ENCODE data around the gene GALNT15. TPM values are rescaled to one million over a fixed set of nuclear protein-coding genes. Genes with fewer than 3 reads are reported as not detected.

The GALNT15 gene
- polyA plus RNA-seq, 2 donors, result 2.8 to 7.9 TPM

DNA sequence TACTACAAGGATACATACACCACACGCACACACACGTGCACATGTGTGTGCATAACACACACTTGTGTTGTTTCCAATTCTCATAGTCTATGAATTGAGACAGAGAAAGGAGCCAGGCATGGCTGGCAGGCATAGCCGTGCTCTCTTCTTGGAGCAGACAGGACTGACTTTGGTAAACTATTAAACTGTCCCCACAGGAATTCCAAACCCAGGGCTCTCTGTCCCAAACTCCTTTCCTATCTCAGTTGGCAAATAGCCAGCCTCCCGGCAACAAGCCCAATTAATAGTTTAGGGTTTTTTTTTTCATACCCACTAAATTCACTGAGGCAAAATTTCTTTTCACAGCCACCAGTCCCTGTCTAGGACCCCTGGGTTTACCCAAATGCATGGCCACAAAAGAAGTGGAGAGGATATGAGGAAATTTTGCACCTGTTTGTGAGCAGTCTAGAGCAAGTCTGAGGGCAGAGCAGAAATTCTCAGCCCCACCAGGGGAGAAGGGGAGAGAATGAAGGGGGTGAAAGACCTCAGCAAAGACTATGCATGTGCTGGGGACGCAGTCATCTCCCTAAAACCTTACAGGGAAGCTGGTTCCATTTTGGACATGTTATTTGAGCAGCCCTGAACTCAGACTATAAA, 17.8 kb downstream of the GALNT15 start:
- Histone ChIP-seq H3K4me3 (ENCODE audit: low read depth in 1 of 2, low read length in 2 of 2) (no peak overlapping the region), H3K27me3 (ENCODE audit: control insufficient read depth in 1 of 2, insufficient read depth in 2 of 2, low read length in 2 of 2) (no peaks in the 10 kb centered on the region), H3K4me1 (ENCODE audit: control insufficient read depth in 2 of 2, insufficient read depth in 2 of 2, low read length in 1 of 2) (no peaks in the 10 kb centered on the region), H3K27ac (ENCODE audit: low read depth in 2 of 2, low read length in 1 of 2) (no peak overlapping the region), H3K36me3 (ENCODE audit: control insufficient read depth in 2 of 2, insufficient read depth in 2 of 2, low read length in 1 of 2) (no peaks in the 10 kb centered on the region), H3K9me3 (ENCODE audit: control insufficient read depth in 2 of 2, insufficient read depth in 1 of 2, low read depth in 1 of 2, low read length in 1 of 2) (no peaks in the 10 kb centered on the region)
- 70 to 72% methylated on average over 5 of the region's 5 CpGs for WGBS, 2 donors

DNA sequence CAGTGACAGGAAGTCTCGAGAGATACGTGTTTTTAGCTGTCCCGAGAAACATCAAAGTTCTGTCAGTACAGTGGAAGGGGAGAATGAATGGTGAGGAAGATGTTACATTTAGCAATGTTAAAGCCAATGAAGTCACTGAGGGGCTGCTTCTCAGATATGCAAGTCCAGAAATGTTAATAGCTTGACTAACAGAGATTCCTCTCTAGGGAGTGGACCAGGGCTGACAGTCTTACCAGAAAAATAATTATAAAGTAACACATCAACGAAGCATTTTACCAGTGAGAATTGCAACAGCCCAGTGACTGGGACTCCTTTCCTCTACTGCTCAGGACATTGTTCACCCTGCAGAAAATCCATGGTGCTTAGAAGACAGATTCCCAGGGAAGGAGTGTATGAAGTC, 23.9 kb downstream of the GALNT15 start:
- Histone ChIP-seq H3K4me1 (ENCODE audit: control insufficient read depth in 2 of 2, insufficient read depth in 2 of 2, low read length in 1 of 2) (no peaks in the 10 kb centered on the region), H3K27ac (ENCODE audit: low read depth in 2 of 2, low read length in 1 of 2) (no peak overlapping the region), H3K36me3 (ENCODE audit: control insufficient read depth in 2 of 2, insufficient read depth in 2 of 2, low read length in 1 of 2) (peaks cover 0 to 2% of the 10 kb centered on the region in 2 donors), H3K4me3 (ENCODE audit: low read depth in 1 of 2, low read length in 2 of 2) (no peak overlapping the region), H3K27me3 (ENCODE audit: control insufficient read depth in 1 of 2, insufficient read depth in 2 of 2, low read length in 2 of 2) (no peaks in the 10 kb centered on the region), H3K9me3 (ENCODE audit: control insufficient read depth in 2 of 2, insufficient read depth in 1 of 2, low read depth in 1 of 2, low read length in 1 of 2) (no peaks in the 10 kb centered on the region)
- 81 to 85% methylated on average over 4 of the region's 4 CpGs for WGBS, 2 donors

DNA sequence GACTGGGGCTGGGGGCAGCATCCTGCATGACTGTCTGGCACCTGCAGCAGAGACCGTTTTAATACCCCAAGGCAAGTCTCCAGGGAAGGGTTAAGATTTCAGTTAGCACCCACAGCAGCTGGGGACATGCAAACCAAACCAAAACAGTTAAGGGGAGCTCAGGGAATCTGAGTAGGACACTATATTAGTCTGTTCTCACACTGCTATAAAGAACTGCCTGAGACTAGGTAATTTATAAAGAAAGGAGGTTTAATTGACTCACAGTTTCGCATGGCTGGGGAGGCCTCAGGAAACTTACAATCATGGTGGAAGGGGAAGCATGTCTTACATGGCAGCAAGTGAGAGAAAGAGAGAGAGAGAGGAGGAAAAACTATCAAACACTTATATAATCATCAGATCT, 25.3 kb downstream of the GALNT15 start:
- Histone ChIP-seq H3K4me3 (ENCODE audit: low read depth in 1 of 2, low read length in 2 of 2) (no peak overlapping the region), H3K27me3 (ENCODE audit: control insufficient read depth in 1 of 2, insufficient read depth in 2 of 2, low read length in 2 of 2) (no peaks in the 10 kb centered on the region), H3K4me1 (ENCODE audit: control insufficient read depth in 2 of 2, insufficient read depth in 2 of 2, low read length in 1 of 2) (no peaks in the 10 kb centered on the region), H3K9me3 (ENCODE audit: control insufficient read depth in 2 of 2, insufficient read depth in 1 of 2, low read depth in 1 of 2, low read length in 1 of 2) (no peaks in the 10 kb centered on the region), H3K27ac (ENCODE audit: low read depth in 2 of 2, low read length in 1 of 2) (no peak overlapping the region), H3K36me3 (ENCODE audit: control insufficient read depth in 2 of 2, insufficient read depth in 2 of 2, low read length in 1 of 2) (peaks cover 0 to 2% of the 10 kb centered on the region in 2 donors)
- WGBS, 2 donors, result 74 to 82% methylated on average over 2 of the region's 2 CpGs

DNA sequence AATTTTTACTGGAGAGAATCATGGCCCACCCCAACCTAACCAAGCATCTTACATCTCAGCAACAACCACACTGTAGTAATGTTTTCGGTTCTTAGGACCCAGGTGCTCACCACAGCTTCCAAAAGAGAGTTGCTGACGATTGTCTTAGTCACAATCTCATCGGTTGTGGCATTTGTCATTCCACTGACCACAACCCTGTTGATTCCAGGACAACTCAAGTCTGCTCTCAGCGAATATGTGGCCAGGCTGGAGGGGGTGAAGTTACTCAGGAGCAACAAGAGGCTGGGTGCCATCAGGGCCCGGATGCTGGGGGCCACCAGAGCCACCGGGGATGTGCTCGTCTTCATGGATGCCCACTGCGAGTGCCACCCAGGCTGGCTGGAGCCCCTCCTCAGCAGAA, 25.9 kb downstream of the GALNT15 start:
- H3K27me3 ChIP-seq (ENCODE audit: control insufficient read depth in 1 of 2, insufficient read depth in 2 of 2, low read length in 2 of 2), result no peaks in the 10 kb centered on the region
- no peaks in the 10 kb centered on the region for H3K4me1 ChIP-seq (ENCODE audit: control insufficient read depth in 2 of 2, insufficient read depth in 2 of 2, low read length in 1 of 2)
- H3K27ac ChIP-seq (ENCODE audit: low read depth in 2 of 2, low read length in 1 of 2), result no peak overlapping the region
- WGBS, 2 donors, result 86 to 88% methylated on average over 8 of the region's 8 CpGs
- peaks cover 0 to 2% of the 10 kb centered on the region in 2 donors for H3K36me3 ChIP-seq (ENCODE audit: control insufficient read depth in 2 of 2, insufficient read depth in 2 of 2, low read length in 1 of 2)
- no peak overlapping the region for H3K4me3 ChIP-seq (ENCODE audit: low read depth in 1 of 2, low read length in 2 of 2)
- no peaks in the 10 kb centered on the region for H3K9me3 ChIP-seq (ENCODE audit: control insufficient read depth in 2 of 2, insufficient read depth in 1 of 2, low read depth in 1 of 2, low read length in 1 of 2)

DNA sequence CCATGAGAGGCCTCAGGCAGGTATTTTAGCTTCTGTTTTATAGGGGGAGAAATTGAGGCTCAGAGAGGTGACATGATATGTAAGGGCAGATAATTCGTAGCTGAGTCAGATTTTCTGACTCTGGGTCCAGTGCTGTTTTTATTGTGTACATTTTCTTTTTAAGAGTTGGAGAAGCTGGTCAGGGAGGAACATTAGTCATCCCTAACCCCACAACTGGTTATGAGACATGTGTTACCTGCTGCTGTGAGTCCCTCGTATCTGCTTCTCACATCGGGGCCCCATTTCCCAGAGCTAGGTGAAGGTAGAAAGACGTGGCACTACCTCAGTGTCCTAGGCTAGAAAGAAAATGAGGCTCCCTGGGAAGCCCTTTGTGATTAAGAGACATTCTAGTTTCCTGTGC, 28.6 kb downstream of the GALNT15 start:
- Histone ChIP-seq H3K9me3 (ENCODE audit: control insufficient read depth in 2 of 2, insufficient read depth in 1 of 2, low read depth in 1 of 2, low read length in 1 of 2) (no peaks in the 10 kb centered on the region), H3K4me1 (ENCODE audit: control insufficient read depth in 2 of 2, insufficient read depth in 2 of 2, low read length in 1 of 2) (no peaks in the 10 kb centered on the region), H3K36me3 (ENCODE audit: control insufficient read depth in 2 of 2, insufficient read depth in 2 of 2, low read length in 1 of 2) (peaks cover 0 to 2% of the 10 kb centered on the region in 2 donors), H3K27ac (ENCODE audit: low read depth in 2 of 2, low read length in 1 of 2) (no peak overlapping the region), H3K4me3 (ENCODE audit: low read depth in 1 of 2, low read length in 2 of 2) (no peak overlapping the region), H3K27me3 (ENCODE audit: control insufficient read depth in 1 of 2, insufficient read depth in 2 of 2, low read length in 2 of 2) (peaks cover 0 to 2% of the 10 kb centered on the region in 2 donors)
- WGBS, 2 donors, result 66 to 84% methylated on average over 4 of the region's 4 CpGs

GRCh38 chr3:16203671-16204629, 29.5 kb downstream of the GALNT15 start:
- H3K27me3 ChIP-seq (ENCODE audit: control insufficient read depth in 1 of 2, insufficient read depth in 2 of 2, low read length in 2 of 2), result peaks cover 0 to 2% of the 10 kb centered on the region in 2 donors
- 82 to 83% methylated on average over 6 of the region's 6 CpGs for WGBS, 2 donors
- H3K36me3 ChIP-seq (ENCODE audit: control insufficient read depth in 2 of 2, insufficient read depth in 2 of 2, low read length in 1 of 2), result peaks cover 0 to 2% of the 10 kb centered on the region in 2 donors
- no peak overlapping the region for H3K4me3 ChIP-seq (ENCODE audit: low read depth in 1 of 2, low read length in 2 of 2)
- no peak overlapping the region for H3K27ac ChIP-seq (ENCODE audit: low read depth in 2 of 2, low read length in 1 of 2)
- no peaks in the 10 kb centered on the region for H3K9me3 ChIP-seq (ENCODE audit: control insufficient read depth in 2 of 2, insufficient read depth in 1 of 2, low read depth in 1 of 2, low read length in 1 of 2)
- no peaks in the 10 kb centered on the region for H3K4me1 ChIP-seq (ENCODE audit: control insufficient read depth in 2 of 2, insufficient read depth in 2 of 2, low read length in 1 of 2)

DNA sequence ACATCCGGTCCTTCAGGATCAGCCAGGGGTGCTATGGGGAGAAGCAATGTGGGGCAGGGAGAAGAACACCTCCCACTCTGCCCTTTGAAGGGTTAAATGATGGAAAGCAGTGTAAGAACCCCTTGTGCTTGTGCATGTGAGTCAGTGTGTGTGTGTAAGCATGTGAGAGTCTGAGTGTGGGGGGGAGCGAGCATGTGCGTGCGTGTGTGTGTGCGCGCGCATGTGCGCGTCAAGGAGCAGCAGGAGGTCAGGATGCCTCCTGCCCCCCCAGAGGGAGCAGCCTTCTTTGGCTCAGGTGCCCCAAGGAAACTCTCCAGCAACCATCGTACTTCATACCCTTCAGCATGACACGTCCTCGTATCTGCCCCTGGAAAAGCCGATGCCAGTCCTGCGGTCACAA, 30.3 kb downstream of the GALNT15 start:
- no peak overlapping the region for H3K4me3 ChIP-seq (ENCODE audit: low read depth in 1 of 2, low read length in 2 of 2)
- H3K36me3 ChIP-seq (ENCODE audit: control insufficient read depth in 2 of 2, insufficient read depth in 2 of 2, low read length in 1 of 2), result peaks cover 0 to 2% of the 10 kb centered on the region in 2 donors
- WGBS, 2 donors, result 81 to 85% methylated on average over 14 of the region's 14 CpGs
- peaks cover 0 to 2% of the 10 kb centered on the region in 2 donors for H3K27me3 ChIP-seq (ENCODE audit: control insufficient read depth in 1 of 2, insufficient read depth in 2 of 2, low read length in 2 of 2)
- no peak overlapping the region for H3K27ac ChIP-seq (ENCODE audit: low read depth in 2 of 2, low read length in 1 of 2)
- no peaks in the 10 kb centered on the region for H3K4me1 ChIP-seq (ENCODE audit: control insufficient read depth in 2 of 2, insufficient read depth in 2 of 2, low read length in 1 of 2)
- H3K9me3 ChIP-seq (ENCODE audit: control insufficient read depth in 2 of 2, insufficient read depth in 1 of 2, low read depth in 1 of 2, low read length in 1 of 2), result no peaks in the 10 kb centered on the region

GRCh38 chr3:16205156-16205870, 30.8 kb downstream of the GALNT15 start:
- no peak overlapping the region for H3K4me3 ChIP-seq (ENCODE audit: low read depth in 1 of 2, low read length in 2 of 2)
- WGBS, 2 donors, result 48 to 54% methylated on average over 11 of the region's 11 CpGs
- peaks cover 0 to 2% of the 10 kb centered on the region in 2 donors for H3K36me3 ChIP-seq (ENCODE audit: control insufficient read depth in 2 of 2, insufficient read depth in 2 of 2, low read length in 1 of 2)
- H3K27ac ChIP-seq (ENCODE audit: low read depth in 2 of 2, low read length in 1 of 2), result no peak overlapping the region
- peaks cover 0 to 2% of the 10 kb centered on the region in 2 donors for H3K27me3 ChIP-seq (ENCODE audit: control insufficient read depth in 1 of 2, insufficient read depth in 2 of 2, low read length in 2 of 2)
- H3K4me1 ChIP-seq (ENCODE audit: control insufficient read depth in 2 of 2, insufficient read depth in 2 of 2, low read length in 1 of 2), result no peaks in the 10 kb centered on the region
- no peaks in the 10 kb centered on the region for H3K9me3 ChIP-seq (ENCODE audit: control insufficient read depth in 2 of 2, insufficient read depth in 1 of 2, low read depth in 1 of 2, low read length in 1 of 2)

DNA sequence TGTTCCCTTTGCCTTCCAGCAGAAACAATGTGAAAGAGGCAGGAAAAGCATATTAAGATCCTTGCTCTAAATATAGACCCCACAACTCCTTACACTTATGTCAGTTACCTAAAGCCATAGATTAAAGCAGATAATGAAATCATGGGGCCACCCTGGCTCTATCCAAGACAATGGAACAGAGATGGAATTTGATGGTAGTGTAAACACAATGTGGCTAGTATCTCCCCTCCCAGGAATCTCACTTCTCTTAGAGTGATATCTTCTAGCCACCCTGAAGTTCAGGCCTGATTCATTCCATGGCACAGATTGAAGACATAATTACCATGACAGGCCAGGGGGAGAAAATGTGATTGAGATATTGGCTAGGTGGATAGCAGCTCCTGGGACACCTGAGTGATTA, 32.6 kb downstream of the GALNT15 start:
- H3K4me1 ChIP-seq (ENCODE audit: control insufficient read depth in 2 of 2, insufficient read depth in 2 of 2, low read length in 1 of 2), result no peaks in the 10 kb centered on the region
- H3K4me3 ChIP-seq (ENCODE audit: low read depth in 1 of 2, low read length in 2 of 2), result no peak overlapping the region
- H3K36me3 ChIP-seq (ENCODE audit: control insufficient read depth in 2 of 2, insufficient read depth in 2 of 2, low read length in 1 of 2), result no peaks in the 10 kb centered on the region
- peaks cover 0 to 2% of the 10 kb centered on the region in 2 donors for H3K27me3 ChIP-seq (ENCODE audit: control insufficient read depth in 1 of 2, insufficient read depth in 2 of 2, low read length in 2 of 2)
- no peak overlapping the region for H3K27ac ChIP-seq (ENCODE audit: low read depth in 2 of 2, low read length in 1 of 2)
- H3K9me3 ChIP-seq (ENCODE audit: control insufficient read depth in 2 of 2, insufficient read depth in 1 of 2, low read depth in 1 of 2, low read length in 1 of 2), result no peaks in the 10 kb centered on the region

All from esophagus (tissue), 2 donors.